Measurements from ENCODE around the gene MAP3K4. TPM values are rescaled to one million over a fixed set of nuclear protein-coding genes. Genes with fewer than 3 reads are reported as not detected.

MAP3K4 gene
- polyA plus RNA-seq, 4 donors: 26.7 to 44.5 (median 37.4) TPM

DNA sequence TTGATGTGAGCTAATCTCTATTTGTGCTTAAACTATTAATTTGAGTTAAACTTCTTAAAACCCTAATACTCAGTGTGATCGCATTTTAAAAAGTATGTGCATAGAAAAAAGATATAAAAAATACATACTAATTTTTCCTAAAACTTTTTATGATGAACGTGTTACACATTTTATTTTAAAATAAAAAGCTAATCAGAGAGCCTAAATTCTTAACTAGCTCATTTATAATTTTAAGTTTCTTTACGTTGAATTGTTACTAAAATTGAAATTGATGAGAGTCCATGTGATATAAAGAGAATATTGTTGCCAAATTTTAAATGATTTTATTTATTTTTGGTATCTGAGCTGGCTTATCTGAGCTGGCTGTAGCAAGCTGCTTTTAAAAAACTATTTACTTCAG lies 6.6 kb downstream of the MAP3K4 start:
- no peak for DNase-seq (ENCODE audit: low read depth in 4 of 4, low spot score in 3 of 4)

DNA sequence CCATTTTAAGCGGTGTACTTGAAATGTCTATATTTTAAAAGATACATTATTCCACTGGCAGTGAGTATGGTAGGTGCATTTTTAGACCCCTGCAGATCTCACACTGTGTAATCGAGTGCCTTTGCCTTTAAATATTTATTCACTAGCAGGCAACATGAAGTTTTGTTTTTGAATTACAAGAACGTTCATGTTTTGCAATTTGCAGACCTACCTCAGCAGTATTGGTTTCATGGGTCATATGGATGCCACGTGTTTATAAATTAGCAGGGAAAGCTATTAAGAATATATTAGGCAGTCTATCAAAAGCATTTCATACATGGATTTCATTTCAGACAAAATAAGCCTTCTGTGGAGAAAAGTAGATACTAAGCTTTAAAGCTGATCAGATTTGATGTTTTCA lies 7.2 kb downstream of the MAP3K4 start:
- no peak for DNase-seq (ENCODE audit: low read depth in 4 of 4, low spot score in 3 of 4)

DNA sequence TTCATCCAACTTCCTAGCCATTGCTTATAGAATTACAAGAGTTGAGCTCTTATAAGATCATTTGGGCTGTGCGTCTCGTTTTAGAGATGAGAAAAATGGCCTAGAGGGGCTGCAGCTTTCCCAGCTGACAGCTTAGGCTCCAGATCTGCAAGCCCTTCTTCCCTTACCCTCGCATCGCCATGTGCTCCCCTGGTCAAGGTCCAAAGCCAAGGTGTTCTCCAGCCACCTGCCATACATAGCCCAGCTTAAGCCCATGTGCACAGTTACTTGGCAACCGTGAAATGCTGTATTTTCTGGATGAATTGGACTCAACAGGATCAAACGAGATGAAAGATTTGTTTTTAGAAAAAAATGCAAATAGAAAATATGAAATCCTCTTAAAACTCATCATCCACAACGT lies 7.9 kb downstream of the MAP3K4 start:
- DNase-seq (ENCODE audit: low read depth in 4 of 4, low spot score in 3 of 4): no peak

DNA sequence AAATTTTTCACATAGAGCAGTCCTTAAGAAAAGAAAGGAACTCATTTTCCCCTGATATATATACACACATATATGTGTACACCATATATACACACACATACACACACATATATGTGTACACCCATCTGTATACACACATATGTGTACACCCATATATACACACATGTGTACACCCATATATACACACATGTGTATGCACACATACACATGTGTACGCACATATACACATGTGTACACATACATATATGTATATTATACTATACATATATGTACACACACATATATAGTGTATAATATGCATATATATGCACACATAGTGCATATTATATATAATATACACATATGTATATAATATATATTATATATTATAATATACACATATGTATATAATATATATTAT lies 9.1 kb downstream of the MAP3K4 start:
- DNase-seq (ENCODE audit: low read depth in 4 of 4, low spot score in 3 of 4): no peak

DNA sequence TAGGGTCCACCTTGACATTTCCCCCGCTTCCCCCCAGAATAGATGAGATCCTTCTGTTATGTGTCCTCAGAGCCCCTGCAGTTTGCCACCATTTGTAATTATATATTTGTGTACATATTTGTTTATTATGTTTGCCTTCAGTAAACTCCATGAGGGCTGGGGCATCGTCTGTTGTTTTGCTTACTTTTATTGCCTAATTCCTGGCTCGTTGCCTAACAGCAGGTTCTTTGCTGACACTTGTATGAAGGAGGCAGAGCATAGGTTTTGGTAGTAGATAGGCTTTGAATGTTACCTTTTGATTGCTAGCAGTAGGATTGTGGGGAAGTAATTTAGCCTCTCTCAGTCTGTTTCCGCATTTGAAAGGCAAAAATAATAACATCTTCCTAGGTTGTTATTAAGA lies 9.9 kb downstream of the MAP3K4 start:
- DNase-seq (ENCODE audit: low read depth in 4 of 4, low spot score in 3 of 4): no peak

DNA sequence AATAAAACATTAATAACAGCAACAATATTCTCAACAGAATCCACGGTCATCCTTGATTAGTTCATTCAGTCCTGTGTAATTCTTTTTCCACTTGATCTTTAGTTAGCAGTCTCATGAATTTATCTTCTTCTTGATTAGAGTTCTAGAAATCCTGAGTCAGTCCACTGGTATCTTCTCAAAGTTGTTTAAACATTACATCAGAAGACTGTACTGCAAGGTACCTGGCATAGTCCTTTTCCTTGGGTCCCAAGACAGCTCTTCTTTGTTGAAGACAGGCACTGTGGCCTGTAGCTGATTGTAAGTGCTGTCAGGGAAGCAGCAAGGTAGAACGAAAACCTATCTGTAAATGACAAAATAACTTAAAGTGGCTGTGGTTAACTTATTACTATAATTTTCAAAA lies 11.8 kb downstream of the MAP3K4 start:
- no peak for DNase-seq (ENCODE audit: low read depth in 4 of 4, low spot score in 3 of 4)

DNA sequence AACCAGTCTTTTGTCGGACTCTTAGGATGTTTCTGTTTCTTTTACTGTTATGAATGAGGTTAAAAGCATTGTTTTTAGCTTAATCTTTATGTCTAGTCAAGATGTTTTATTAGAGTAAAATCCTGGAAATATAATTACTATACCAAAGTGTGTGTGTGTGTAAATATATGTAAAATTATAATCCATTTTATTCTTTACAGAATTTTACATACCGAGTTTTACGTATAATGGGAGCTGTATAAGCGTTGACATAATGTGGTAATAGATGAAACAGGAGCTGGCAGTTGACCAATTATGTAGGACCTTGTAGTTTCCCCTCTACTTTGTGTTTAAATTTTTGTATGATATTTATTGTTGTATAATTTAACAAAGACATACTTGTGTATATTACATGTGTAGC lies 16.7 kb downstream of the MAP3K4 start:
- DNase-seq (ENCODE audit: low read depth in 4 of 4, low spot score in 3 of 4): no peak

DNA sequence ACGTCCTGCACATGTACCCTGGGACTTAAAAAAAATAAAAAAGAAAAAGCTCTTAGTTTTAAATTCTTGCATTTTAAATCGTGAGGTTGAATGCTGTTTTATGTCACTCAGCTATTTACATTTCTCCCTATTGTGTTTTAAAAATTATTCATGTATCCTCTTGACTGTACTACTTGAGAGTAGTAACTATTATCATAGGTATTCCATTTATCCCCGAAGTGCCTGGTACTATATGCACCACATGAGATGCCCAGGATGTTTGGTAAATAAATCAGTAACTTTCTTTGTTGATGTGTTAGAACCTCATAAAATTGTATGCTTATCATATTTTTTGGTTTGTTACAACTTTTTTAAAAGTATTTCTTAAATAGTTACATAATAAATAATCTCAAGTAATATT lies 18.4 kb downstream of the MAP3K4 start:
- DNase-seq (ENCODE audit: low read depth in 4 of 4, low spot score in 3 of 4): no peak

DNA sequence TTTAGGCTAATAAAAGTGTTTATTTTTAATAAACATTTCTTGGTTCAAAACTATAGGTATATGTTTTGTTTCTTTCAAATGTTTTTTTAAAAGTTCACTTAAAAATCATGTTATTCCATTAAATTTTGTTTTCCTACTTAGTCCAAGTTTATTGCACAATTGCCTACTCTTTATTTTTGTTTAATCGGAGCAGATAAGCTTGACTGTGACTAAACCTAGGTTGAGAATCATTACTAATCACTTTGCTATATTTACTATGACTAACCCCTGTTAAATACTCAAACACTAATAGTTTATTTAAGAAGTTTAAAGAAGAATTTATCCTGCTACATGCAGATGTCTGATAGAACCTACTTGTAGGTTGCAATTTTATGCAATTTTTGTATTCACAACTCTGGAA lies 18.8 kb downstream of the MAP3K4 start:
- DNase-seq (ENCODE audit: low read depth in 4 of 4, low spot score in 3 of 4): no peak

DNA sequence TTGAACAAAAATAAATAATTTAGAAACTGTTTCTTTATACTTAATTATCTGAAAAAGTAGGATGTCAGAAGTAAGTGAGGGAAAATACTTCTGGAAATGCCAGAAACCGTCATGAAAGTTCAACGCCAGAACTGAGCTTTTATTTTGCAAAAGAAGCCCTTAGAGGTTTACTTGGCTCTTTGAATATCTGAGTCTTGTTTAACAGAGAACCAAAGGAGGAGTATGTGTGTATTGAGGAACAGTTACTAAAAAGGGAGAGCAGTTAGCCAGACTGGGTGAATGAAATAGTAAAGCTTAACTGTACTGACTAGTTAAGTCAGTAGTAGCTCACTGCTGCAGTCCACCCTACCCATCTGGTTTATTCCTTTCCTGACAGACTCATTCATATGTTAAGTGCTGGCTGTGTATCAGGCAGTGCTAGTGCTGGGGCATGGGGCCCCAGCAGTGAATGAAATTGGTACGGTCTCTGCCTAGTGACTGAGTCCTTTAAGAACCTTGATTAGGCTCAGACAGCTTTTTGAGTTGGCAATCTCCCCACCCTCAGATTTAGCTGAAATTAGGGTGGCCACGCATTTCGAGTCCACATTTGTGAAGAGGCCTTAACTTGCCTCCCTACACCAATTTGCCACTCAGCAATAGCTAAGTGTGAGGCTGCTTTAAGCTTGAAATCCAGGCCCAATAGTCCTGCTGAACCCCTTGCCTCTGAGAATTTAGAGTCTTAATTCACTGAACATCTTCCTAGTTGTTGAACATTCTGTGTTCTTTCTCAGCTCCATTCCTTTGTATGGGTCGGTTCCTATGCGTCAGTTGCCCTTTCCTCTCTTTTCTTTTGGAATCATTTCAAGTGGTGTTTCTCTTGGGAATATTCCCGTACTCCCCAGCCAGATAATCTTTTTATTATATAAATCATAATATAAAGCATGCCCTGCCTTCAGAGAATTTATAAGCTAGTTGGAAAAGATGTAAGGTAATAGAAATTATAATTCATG lies 20.2 kb downstream of the MAP3K4 start:
- no peak for DNase-seq (ENCODE audit: low read depth in 4 of 4, low spot score in 3 of 4)

DNA sequence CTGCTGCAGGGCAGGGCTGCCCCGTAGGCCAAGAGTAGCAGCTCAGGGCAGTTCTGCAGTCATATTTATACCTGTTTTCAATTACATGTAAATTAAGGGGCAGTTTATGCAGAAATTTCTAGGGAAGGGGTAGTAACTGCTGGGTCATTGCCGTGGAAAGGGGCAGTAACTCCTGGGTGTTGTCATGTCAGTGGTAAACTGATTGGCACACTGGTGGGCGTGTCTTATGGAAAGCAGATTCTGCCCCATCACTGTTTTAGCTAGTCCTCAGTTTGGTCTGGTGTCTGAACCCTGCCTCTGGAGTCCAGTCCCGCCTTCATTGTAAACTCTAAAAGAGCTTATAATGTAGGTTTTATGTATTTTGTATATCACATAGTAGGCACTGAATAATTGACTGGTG lies 22.1 kb downstream of the MAP3K4 start:
- no peak for DNase-seq (ENCODE audit: low read depth in 4 of 4, low spot score in 3 of 4)

DNA sequence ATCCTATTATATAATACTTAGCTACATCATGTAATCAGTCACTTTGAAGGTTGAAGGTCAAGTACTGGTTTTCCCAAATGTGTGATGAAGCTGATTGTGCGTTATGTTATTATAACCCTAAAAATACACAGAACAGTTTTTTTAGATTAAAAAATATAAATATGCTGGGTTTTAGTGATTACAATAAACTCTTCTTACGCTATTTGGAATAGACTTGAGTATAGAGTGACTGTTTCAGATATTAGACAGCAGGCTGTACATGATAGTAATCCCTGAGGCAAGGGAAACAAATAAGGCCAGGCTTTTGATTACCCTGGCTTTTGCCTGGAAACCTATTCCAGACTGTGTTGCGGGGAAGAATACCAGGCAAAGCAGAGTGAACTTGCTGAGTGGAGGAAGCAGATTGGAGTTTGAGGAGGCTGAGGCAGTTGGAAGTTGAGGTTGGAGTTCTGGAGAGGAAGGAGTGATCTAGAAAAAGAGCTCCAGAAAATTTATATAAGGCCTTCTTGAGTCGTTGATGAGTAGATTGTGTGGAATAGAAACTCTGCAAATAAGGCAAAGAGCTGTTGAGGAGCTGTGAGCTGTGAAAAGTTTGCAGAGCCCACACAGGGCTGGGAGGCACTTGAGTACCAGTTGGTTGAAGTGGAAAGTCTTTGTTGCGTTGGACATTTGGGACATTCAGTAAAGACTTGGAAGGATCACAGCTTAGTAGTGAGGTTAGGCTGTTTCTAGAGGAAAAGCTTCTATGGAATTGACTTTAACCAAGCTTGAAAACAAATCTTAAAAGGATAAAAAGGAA lies 26.4 kb downstream of the MAP3K4 start:
- DNase-seq (ENCODE audit: low read depth in 4 of 4, low spot score in 3 of 4): no peak

DNA sequence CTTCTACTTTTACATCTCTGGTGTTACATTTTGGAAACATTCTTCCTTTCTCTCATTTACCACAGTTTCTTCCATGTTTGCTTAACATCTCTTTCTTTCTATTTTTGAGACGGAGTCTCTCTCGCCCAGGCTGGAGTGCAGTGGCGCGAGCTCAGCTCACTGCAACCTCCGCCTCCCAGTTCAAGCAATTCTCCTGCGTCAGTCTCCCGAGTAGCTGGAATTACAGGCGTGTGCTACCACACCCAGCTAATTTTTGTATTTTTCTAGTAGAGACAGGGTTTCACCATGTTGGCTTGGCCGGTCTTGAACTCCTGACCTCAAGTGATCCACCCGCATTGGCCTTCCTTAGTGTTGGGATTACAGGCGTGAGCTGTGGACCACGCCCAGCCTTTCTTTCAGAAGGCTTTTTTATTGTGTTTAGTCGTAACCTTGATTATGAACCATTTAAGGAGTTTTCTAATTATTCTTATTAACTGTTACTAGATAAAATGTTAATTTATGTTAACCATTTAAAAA lies 27.8 kb downstream of the MAP3K4 start:
- no peak for DNase-seq (ENCODE audit: low read depth in 4 of 4, low spot score in 3 of 4)

DNA sequence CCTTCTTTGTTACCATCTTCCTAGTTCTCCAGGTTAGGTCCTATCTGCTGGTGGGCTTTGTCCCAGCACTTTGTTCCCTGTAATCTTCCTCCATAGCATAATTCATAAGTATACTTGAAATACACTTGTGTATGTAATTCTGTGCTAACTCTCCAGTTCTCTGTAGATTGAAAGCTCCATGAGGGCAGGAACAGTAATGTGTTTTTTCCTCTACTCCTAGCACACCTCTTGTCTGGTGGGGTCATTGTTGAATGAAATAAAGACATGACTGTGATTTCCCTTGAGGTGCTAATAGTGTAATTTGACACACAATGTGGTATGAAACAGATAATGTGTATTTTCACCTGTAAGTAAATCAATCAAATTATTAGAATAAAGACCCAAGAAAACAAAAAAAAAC lies 30.0 kb downstream of the MAP3K4 start:
- no peak for DNase-seq (ENCODE audit: low read depth in 4 of 4, low spot score in 3 of 4)

DNA sequence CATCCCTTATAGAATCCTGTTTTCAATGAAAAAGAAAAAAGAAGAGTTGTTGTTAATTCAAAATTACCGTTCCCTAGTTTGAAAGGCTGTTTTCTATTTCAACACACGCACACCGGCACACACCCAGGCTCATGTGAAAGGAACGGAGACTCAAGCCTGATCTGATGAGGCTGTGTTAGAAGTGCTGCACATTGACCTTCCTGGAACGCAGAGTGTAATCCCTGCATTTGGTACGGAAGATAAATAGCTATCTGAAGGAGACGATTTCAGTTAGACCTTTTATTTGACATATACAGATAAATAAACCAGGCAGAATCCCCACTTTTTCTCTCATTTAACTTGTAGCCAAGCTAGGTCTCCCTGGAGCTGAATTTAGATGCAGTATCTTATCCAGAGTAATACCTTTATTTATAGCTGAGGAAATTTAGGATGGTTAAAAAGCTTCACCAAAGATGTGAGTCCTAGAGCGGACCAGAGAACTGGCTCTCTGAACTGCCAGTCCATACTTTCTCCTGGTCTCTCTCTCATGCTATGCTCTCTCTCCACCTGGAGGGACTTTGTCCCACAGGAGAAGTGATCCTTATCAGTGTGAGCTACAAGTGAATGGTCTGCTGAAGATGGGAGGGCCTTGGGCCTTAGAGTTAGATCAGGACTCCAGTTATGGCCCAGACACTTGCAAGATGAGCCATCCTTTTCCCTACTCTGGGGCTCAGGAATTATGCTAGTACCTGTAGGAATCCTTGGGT lies 30.6 kb downstream of the MAP3K4 start:
- DNase-seq (ENCODE audit: low read depth in 4 of 4, low spot score in 3 of 4): no peak

DNA sequence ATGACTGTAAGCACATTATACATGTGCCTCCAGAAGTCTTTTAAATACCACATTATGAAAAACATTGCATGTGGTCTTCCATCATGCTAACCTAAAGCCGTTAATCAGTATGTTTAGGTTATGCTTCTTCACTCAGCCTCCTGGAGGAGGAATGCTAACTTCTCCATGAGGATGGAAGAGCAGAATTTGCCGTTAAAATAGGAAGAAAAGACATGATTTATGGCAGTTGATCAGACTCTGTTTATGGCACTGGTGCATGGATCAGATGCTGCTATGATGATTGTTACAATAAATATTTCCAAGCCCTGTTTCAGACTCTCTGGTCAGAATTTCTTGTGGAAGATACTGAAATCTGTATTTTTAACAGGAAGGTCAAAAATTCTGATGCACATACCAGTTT lies 31.7 kb downstream of the MAP3K4 start:
- no peak for DNase-seq (ENCODE audit: low read depth in 4 of 4, low spot score in 3 of 4)

DNA sequence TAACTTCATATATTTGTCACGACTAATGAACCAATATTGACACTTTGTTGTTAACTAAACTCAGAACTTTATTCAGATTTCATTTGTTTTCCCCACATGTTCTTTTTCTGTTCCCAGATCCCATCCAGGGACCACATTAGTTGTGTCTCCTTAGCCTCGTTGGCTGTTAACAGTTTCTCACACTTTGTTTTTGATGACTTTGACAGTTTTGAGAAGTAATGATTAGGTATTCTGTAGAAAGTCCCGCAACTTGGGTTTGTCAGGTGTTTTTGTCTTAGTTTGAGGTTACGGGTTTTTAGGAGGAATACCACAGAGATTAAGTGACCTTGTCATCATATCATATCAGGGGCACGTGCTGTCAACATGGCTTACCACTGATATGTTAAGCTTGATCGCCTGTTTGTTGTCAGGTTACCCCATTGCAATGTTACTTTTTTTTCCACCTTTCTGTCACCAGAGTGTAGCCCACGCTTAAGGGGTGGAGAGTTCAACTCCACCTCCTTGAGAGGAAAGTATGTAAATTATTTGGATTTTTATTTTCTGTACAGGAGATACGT lies 32.9 kb downstream of the MAP3K4 start:
- no peak for DNase-seq (ENCODE audit: low read depth in 4 of 4, low spot score in 3 of 4)

DNA sequence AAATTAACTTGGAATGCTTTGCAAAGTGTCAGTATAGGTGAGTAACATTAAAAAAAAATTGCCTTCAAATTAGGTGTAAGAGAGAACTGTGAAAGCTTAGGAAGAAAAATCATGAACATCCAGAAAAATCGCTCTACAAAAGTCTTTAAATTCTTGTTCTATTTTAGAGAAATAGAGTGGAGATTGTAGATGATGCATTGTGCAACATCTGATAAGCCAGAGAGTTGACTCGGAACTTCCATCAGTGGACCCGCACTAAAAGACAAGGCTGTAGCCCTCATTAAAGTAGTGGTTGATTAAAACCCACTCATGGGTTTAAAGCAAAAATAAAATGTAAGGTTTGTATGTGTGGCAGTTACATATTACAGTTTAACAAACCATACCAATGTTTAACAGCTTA lies 35.8 kb downstream of the MAP3K4 start:
- DNase-seq (ENCODE audit: low read depth in 4 of 4, low spot score in 3 of 4): no peak

DNA sequence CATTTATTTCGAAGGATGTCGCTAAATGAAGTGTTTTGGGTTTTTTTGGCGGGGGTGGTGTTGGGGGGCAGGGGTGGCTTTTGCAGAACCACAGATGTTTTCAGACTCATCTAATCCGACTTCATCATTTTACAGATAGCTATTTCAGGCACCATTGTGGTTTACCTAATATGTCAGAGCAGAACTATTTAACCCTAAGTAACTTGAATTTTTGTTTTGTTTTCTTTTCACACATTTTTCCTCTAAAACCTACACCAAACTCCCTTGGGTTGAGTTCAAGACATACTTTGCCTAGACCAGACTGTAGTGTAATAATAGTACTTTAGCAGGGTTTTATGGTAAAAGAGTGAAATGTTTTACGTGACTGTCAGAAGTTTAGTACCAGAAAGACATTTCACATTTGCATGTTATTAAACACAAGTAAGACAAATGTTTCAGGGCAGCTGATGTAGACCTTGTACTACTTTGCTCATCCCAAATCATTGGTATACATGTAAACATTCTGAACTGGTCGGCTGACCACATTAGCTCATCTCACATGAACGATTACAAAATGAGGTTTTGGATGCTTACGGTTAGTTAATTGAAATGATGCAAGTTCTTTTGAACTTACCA lies 37.7 kb downstream of the MAP3K4 start:
- DNase-seq (ENCODE audit: low read depth in 4 of 4, low spot score in 3 of 4): no peak
